GM10248 (cell line): Measurements from ENCODE around the gene METTL3.

Source experiments
- CTCF ChIA-PET: fragments of 300-600 bp; sonication (Branson Sonifier 250); formaldehyde crosslinking; extraction: SDS; loops from one replicate; lab custom pipeline; 2021; ENCODE audit warnings: antibody characterized with exemption; lab: Yijun Ruan, JAX
- POLR2A ChIA-PET: fragments of 350-650 bp; sonication (Branson Sonifier 250); formaldehyde crosslinking; extraction: SDS; loops from one replicate; lab custom pipeline; 2020; ENCODE audit warnings: antibody characterized with exemption; lab: Yijun Ruan, JAX
- DNase-seq: peaks from one replicate; pipeline ENCODE4 v3.0.0; 2012; ENCODE audit errors: extremely low spot score
- TF ChIP-seq, protein P1 (sequence below): IDR thresholded peaks from 2 replicates; pipeline ENCODE4 v1.5.1; 2012; ENCODE audit warnings: mild to moderate bottlenecking, low read depth; ENCODE audit errors: extremely low read depth, missing control alignments, control extremely low read depth

Gene METTL3

GRCh38 chr14:21498540-21499526 is 12.3 kb downstream of the METTL3 start:
- ChIA-PET POLR2A (interaction anchor here (0.9 kb wide), 1 partner anchor 19 kb away, joined by 3 read pairs; no protein-coding TSS in a partner anchor), CTCF (interaction anchor here (0.6 to 6.2 kb wide), 29 partner anchors 9 to 162 kb away, joined by 3 to 80 read pairs (median 6); partner anchors contain the start of genes CHD8, METTL3, RAB2B and SALL2)
- DNase-seq, result peak; percentile 44
- TF ChIP-seq, protein P1, sequence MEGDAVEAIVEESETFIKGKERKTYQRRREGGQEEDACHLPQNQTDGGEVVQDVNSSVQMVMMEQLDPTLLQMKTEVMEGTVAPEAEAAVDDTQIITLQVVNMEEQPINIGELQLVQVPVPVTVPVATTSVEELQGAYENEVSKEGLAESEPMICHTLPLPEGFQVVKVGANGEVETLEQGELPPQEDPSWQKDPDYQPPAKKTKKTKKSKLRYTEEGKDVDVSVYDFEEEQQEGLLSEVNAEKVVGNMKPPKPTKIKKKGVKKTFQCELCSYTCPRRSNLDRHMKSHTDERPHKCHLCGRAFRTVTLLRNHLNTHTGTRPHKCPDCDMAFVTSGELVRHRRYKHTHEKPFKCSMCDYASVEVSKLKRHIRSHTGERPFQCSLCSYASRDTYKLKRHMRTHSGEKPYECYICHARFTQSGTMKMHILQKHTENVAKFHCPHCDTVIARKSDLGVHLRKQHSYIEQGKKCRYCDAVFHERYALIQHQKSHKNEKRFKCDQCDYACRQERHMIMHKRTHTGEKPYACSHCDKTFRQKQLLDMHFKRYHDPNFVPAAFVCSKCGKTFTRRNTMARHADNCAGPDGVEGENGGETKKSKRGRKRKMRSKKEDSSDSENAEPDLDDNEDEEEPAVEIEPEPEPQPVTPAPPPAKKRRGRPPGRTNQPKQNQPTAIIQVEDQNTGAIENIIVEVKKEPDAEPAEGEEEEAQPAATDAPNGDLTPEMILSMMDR, result peak; percentile 35

- no peak for DNase-seq
- CTCF ChIA-PET, result interaction anchor here (3.0 to 6.2 kb wide), 4 partner anchors 9 to 62 kb away, joined by 18 to 80 read pairs (median 28); partner anchors contain the start of genes RAB2B and TOX4
- TF ChIP-seq, protein P1, result no peak
- POLR2A ChIA-PET, result no interaction called here
Observed at GRCh38 chr14:21496453-21496852, 14.7 kb downstream of the METTL3 start.

DNA sequence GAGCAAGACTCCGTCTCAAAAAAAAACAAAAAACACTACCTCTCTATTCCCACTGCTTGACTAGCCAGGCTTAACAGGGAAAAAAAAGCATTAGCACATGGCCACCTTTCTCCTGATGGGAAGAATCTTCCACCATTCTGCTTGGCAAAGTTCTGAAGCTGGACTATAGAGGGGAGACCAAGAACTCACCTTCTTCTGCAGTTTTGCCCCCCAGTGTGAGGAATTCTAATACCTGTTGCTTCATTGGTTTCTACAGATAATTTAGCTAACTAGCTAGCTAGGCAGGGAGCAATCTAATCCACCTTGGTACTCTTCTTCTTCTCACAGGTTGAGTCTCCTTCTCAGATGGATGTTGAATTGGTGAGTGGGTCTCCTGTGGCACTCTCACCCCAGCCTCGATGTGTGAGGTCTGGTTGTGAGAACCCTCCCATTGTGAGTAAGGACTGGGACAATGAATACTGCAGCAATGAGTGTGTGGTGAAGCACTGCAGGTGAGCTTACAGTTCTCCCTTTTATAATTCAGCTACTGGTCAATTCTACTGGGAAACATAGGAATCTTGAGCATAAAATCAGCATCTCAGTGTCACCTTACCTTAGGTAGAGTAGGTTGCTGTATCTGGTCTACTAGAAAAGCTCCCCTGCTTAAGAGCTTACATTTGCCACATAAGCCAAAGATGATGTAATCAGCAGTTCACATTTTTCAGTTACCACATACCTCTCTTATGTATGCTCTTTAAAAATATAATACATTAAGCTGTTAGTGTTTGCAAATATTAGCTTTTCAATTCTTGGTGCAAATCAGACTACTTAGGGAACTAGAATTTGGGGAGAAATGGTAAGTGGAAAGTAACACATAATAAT is 16.0 kb downstream of the METTL3 start:
- DNase-seq, result no peak
- ChIA-PET POLR2A (interaction anchor here (0.7 to 1.0 kb wide), 2 partner anchors 16 kb away, joined by 3 read pairs; partner anchors contain the start of gene METTL3), CTCF (interaction anchor here (0.7 to 2.1 kb wide), 7 partner anchors 13 to 264 kb away, joined by 3 to 18 read pairs (median 4); partner anchors contain the start of genes CHD8, RAB2B and TOX4)
- TF ChIP-seq, protein P1, result no peak

- no peak for DNase-seq
- TF ChIP-seq, protein P1, result no peak
- POLR2A ChIA-PET, result interaction anchor here (0.6 kb wide), 1 partner anchor 1144 kb away, joined by 10 read pairs; no protein-coding TSS in a partner anchor
- CTCF ChIA-PET, result interaction anchor here (0.9 to 2.4 kb wide), 2 partner anchors 9 to 11 kb away, joined by 3 to 23 read pairs; partner anchors contain the start of gene TOX4
Observed at GRCh38 chr14:21486640-21487087, 24.5 kb downstream of the METTL3 start.

DNA sequence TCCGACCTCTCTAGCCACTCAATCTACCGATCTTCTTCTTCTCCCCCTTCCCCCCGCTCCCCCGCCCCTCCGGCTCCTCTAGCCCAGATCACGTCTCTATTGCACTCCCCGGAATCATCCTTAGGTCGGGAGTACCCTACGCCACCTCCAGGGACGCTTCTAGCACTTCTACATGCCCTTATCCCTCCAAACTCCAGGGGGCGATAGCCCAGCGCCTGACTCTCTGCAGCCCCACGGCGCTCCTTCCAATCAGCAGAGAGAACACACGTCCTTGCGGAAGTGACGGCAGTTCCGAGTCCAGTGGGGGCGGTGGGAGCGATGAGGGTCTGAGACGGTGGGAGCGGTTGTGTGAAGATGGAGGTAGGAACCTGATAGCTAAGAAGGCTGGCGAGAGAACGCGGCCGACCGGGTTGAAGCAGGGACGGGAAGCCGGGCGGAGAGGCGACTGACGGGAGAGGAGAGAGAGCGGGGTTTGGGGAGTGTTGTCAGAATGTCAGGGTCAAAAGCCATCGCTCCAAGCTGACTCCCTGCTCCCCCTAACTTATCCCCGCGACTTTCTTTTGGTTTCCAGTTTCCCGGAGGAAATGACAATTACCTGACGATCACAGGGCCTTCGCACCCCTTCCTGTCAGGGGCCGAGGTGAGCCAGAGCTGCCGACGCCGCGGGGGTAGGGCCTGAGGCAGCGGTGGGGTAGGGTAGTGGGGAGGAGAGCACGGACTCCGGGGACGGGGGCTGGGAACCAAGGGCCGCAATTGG is 34.0 kb downstream of the METTL3 start, which contains the start of the genes RAB2B and TOX4:
Gene RAB2B, minus strand, starts transcription at position 35 of the 757 bp plus-strand sequence. CDS start 87 bp downstream, outside the sequence.
Gene TOX4, plus strand, starts transcription at position 271 of the 757 bp plus-strand sequence. Its CDS starts 84 bp downstream, at position 355.
- TF ChIP-seq, protein P1, result peak; percentile 93
- CTCF ChIA-PET, result interaction anchor here (0.6 to 4.1 kb wide), 37 partner anchors 9 to 333 kb away, joined by 3 to 34 read pairs (median 4); partner anchors contain the start of genes CHD8, METTL3 and SALL2
- POLR2A ChIA-PET, result interaction anchor here (0.6 to 2.0 kb wide), 4 partner anchors 28 to 1186 kb away, joined by 3 to 7 read pairs (median 5); partner anchors contain the start of gene METTL3
- DNase-seq, result peak; percentile 95
